DOHH2 (cell line): Measurements from ENCODE around the gene COL23A1.

Source experiments
- EZH2phosphoT487 ChIP-seq: fragments of 200-600 bp; sonication (generic); IDR thresholded peaks from 2 replicates; pipeline ENCODE4 v1.6.1; 2017; ENCODE audit warnings: borderline replicate concordance, mild to moderate bottlenecking, antibody characterized with exemption, low read length, moderate library complexity, mixed read lengths
- TF ChIP-seq, protein P1 (sequence below): fragments of 200-600 bp; sonication (generic); IDR thresholded peaks from one replicate; pipeline ENCODE4 v1.5.1; 2014; ENCODE audit warnings: antibody characterized with exemption, mild to moderate bottlenecking, low read depth, low read length; ENCODE audit not compliant: poor library complexity, severe bottlenecking

DNA sequence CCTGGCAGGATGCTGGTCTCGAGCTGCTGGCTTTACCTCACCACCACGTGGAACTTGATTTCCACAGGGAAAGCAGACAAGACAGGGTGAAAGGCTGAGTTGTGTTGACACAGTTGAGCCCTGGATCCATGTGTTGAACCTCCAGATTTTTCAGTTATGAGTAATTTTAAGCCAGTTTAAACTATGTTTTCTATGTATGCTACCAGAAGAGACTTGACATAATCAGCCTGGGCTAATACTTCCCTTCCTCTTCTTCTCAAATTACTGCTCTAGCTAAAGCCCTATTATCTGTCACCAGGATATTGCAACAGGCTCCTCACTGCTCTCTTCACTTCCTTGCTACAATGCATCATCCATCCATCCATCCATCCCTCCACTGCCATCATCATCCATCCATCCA is 345.6 kb downstream of the COL23A1 start:
- TF ChIP-seq, protein P1, sequence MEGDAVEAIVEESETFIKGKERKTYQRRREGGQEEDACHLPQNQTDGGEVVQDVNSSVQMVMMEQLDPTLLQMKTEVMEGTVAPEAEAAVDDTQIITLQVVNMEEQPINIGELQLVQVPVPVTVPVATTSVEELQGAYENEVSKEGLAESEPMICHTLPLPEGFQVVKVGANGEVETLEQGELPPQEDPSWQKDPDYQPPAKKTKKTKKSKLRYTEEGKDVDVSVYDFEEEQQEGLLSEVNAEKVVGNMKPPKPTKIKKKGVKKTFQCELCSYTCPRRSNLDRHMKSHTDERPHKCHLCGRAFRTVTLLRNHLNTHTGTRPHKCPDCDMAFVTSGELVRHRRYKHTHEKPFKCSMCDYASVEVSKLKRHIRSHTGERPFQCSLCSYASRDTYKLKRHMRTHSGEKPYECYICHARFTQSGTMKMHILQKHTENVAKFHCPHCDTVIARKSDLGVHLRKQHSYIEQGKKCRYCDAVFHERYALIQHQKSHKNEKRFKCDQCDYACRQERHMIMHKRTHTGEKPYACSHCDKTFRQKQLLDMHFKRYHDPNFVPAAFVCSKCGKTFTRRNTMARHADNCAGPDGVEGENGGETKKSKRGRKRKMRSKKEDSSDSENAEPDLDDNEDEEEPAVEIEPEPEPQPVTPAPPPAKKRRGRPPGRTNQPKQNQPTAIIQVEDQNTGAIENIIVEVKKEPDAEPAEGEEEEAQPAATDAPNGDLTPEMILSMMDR, result no peak
- TF ChIP-seq EZH2phosphoT487, result no peak
